ENCODE results near the gene ZKSCAN1. TPM values are rescaled to one million over a fixed set of nuclear protein-coding genes. Genes with fewer than 3 reads are reported as not detected.
"Not testable (repeated sequence)": the region's sequence is repeated elsewhere in the genome, so short reads cannot be mapped to it uniquely, and the experiment has no call there.

ZKSCAN1 gene
- total RNA-seq, 2 experiments from 2014 or later, result 42.3 to 45.0 TPM

DNA sequence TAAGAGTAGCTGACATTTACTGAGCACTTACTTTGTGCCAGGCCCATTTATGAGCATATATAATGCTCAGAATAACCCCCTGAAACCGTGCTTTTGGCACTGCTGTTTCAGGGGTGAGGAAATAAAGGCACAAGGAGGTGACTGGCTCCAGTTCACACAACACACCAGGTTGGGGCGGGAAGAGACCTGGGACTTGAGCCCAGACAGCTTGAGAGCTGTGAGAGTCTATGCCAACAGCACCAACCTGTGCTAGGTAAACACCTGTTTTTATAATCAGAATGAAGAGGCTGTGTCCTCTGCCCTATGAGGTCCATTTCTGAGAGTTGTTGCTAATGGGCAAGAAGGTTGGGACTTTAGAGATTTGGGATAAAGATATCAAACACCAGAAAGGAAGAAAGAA is 30.8 kb upstream of the ZKSCAN1 start:
- Mint-ChIP-seq H3K36me3 (ENCODE audit: low read depth) (no peaks in the 10 kb centered on the region), H3K9me3 (peaks cover 2% of the 10 kb centered on the region), H3K27me3 (no peaks in the 10 kb centered on the region), H3K4me3 (no peak overlapping the region), H3K4me1 (ENCODE audit: low read depth) (peaks cover 9% of the 10 kb centered on the region), H3K27ac (no peak overlapping the region)
- Histone ChIP-seq H3K4me1 (ENCODE audit: insufficient read depth, low read length) (peaks cover 5% of the 10 kb centered on the region), H3K4me3 (ENCODE audit: low read length) (no peak overlapping the region), H3K9me3 (ENCODE audit: control insufficient read depth in 1 of 2, insufficient read depth in 1 of 2, low read length in 2 of 2) (no peaks in the 10 kb centered on the region), H3K36me3 (ENCODE audit: insufficient read depth, low read length) (no peaks in the 10 kb centered on the region), H3K27me3 (ENCODE audit: control insufficient read depth in 1 of 2, insufficient read depth in 2 of 2, low read length in 2 of 2) (no peaks in the 10 kb centered on the region), H3K27ac (ENCODE audit: low read depth in 1 of 2, low read length in 2 of 2) (no peak overlapping the region)
- intact Hi-C loops (cut with DNase I, micrococcal nuclease), result loop anchor here in 1 of 2 experiments (2.0 to 10.0 kb wide), 3 partner anchors 230 to 1303 kb away; partner anchors contain the start of genes CPSF4 and PTCD1
- TF ChIP-seq, protein P1, sequence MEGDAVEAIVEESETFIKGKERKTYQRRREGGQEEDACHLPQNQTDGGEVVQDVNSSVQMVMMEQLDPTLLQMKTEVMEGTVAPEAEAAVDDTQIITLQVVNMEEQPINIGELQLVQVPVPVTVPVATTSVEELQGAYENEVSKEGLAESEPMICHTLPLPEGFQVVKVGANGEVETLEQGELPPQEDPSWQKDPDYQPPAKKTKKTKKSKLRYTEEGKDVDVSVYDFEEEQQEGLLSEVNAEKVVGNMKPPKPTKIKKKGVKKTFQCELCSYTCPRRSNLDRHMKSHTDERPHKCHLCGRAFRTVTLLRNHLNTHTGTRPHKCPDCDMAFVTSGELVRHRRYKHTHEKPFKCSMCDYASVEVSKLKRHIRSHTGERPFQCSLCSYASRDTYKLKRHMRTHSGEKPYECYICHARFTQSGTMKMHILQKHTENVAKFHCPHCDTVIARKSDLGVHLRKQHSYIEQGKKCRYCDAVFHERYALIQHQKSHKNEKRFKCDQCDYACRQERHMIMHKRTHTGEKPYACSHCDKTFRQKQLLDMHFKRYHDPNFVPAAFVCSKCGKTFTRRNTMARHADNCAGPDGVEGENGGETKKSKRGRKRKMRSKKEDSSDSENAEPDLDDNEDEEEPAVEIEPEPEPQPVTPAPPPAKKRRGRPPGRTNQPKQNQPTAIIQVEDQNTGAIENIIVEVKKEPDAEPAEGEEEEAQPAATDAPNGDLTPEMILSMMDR (IDR thresholded peaks at IDR 0.05), result no peak
- ChIA-PET POLR2A (no interaction called here), CTCF (no interaction called here)
- DNase-seq (no peak), ATAC-seq (ENCODE audit: poor library complexity) (no peak)

DNA sequence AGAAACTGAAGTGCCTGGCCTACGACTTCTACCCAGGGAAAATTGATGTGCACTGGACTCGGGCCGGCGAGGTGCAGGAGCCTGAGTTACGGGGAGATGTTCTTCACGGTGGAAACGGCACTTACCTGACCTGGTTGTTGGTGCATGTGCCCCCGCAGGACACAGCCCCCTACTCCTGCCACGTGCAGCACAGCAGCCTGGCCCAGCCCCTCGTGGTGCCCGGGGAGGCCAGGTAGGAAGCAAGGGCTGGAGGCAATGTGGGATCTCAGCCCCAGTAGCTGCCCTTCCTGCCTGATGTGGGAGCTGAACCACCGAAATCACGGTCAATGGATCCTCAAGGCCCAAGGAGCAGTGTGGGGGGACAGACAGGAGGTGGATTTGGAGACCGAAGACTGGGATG is 28.1 kb upstream of the ZKSCAN1 start:
- DNase-seq; ATAC-seq (ENCODE audit: poor library complexity): not testable (repeated sequence)

DNA sequence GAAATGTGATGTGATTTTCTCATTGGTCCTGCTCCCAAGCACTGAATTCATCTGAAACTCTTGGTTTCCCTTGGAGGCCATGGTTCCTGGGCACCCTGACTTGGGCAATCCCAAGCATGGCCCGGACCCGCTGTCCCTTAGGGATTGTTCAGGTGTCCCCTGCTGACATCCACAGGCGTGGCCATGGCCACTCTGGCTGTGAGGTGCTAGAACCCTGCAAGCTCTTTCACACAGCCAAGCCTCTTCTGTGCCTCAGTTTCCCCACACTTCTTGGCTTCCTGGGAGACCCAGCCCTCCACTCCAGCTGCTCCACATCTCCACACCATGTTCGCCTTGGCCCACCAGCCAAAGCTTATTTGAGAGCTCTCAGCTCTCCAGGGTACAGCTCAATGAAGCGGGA is 27.6 kb upstream of the ZKSCAN1 start:
- Histone ChIP-seq H3K9me3 (ENCODE audit: control insufficient read depth in 1 of 2, insufficient read depth in 1 of 2, low read length in 2 of 2) (no peaks in the 10 kb centered on the region), H3K36me3 (ENCODE audit: insufficient read depth, low read length) (no peaks in the 10 kb centered on the region), H3K4me3 (ENCODE audit: low read length) (no peak overlapping the region), H3K4me1 (ENCODE audit: insufficient read depth, low read length) (peaks cover 11% of the 10 kb centered on the region), H3K27me3 (ENCODE audit: control insufficient read depth in 1 of 2, insufficient read depth in 2 of 2, low read length in 2 of 2) (no peaks in the 10 kb centered on the region), H3K27ac (ENCODE audit: low read depth in 1 of 2, low read length in 2 of 2) (no peak overlapping the region)
- Mint-ChIP-seq H3K9me3 (no peaks in the 10 kb centered on the region), H3K4me1 (ENCODE audit: low read depth) (peaks cover 5% of the 10 kb centered on the region), H3K36me3 (ENCODE audit: low read depth) (no peaks in the 10 kb centered on the region), H3K27ac (no peak overlapping the region), H3K4me3 (no peak overlapping the region), H3K27me3 (no peaks in the 10 kb centered on the region)
- TF ChIP-seq, protein P1 (IDR thresholded peaks at IDR 0.05), result no peak
- CTCF ChIA-PET, result no interaction called here
- intact Hi-C loops (cut with DNase I, micrococcal nuclease), result loop anchor here in 1 of 2 experiments (5.0 to 10.0 kb wide), 2 partner anchors 56 to 553 kb away; partner anchors contain the start of genes CPSF4 and PTCD1
- POLR2A ChIA-PET, result interaction anchor here (1.2 kb wide), 1 partner anchor 71 kb away, joined by 3 read pairs; no protein-coding TSS in a partner anchor
- DNase-seq (no peak), ATAC-seq (ENCODE audit: poor library complexity) (no peak)

More for the DNA sequence above, 28.1 kb upstream of the ZKSCAN1 start:
- H3K9me3 ChIP-seq (ENCODE audit: control insufficient read depth in 1 of 2, insufficient read depth in 1 of 2, low read length in 2 of 2); H3K36me3 ChIP-seq (ENCODE audit: insufficient read depth, low read length); H3K27me3 Mint-ChIP-seq; H3K4me3 ChIP-seq (ENCODE audit: low read length); H3K27me3 ChIP-seq (ENCODE audit: control insufficient read depth in 1 of 2, insufficient read depth in 2 of 2, low read length in 2 of 2); H3K4me1 ChIP-seq (ENCODE audit: insufficient read depth, low read length); H3K4me1 Mint-ChIP-seq (ENCODE audit: low read depth); H3K36me3 Mint-ChIP-seq (ENCODE audit: low read depth); H3K4me3 Mint-ChIP-seq; H3K27ac ChIP-seq (ENCODE audit: low read depth in 1 of 2, low read length in 2 of 2); H3K27ac Mint-ChIP-seq; POLR2A ChIA-PET; H3K9me3 Mint-ChIP-seq; CTCF ChIA-PET: not testable (repeated sequence)
- intact Hi-C loops (cut with DNase I, micrococcal nuclease), result loop anchor here in 1 of 2 experiments (5.0 to 10.0 kb wide), 2 partner anchors 55 to 553 kb away; partner anchors contain the start of genes CPSF4 and PTCD1

DNA sequence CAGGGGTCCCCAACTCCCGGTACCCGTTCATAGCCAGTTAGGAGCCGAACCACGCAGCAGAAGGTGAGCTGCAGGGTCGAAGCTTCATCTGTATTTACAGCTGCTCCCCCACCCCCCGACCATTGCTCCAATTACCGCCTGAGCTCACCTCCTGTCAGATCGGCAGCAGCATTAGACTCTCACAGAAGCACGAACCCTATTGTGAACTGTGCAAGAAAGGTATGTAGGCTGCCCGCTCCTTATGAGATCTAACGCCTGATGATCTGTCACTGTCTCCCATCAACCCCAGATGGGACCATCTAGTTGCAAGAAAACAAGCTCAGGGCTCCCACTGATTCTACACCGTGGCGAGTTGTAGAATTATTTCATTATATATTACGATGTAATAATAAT is 24.9 kb upstream of the ZKSCAN1 start:
- H3K4me1 ChIP-seq (ENCODE audit: insufficient read depth, low read length), result peaks cover 12% of the 10 kb centered on the region
- Mint-ChIP-seq H3K4me3 (no peak overlapping the region), H3K36me3 (ENCODE audit: low read depth) (no peaks in the 10 kb centered on the region), H3K27me3 (no peaks in the 10 kb centered on the region), H3K9me3 (no peaks in the 10 kb centered on the region), H3K27ac (no peak overlapping the region), H3K4me1 (ENCODE audit: low read depth) (peaks cover 5% of the 10 kb centered on the region)
- intact Hi-C loops (cut with DNase I, micrococcal nuclease), result loop anchor here (1.0 to 10.0 kb wide), 2 partner anchors 64 to 76 kb away; no protein-coding TSS in a partner anchor
- CTCF ChIA-PET, result interaction anchor here (0.7 to 1.9 kb wide), 4 partner anchors 73 to 82 kb away, joined by 3 to 14 read pairs (median 3); no protein-coding TSS in a partner anchor
- POLR2A ChIA-PET, result interaction anchor here (0.8 to 1.5 kb wide), 2 partner anchors 71 to 72 kb away, joined by 3 to 4 read pairs; partner anchors contain the start of gene TRIM4
- H3K9me3 ChIP-seq (ENCODE audit: control insufficient read depth in 1 of 2, insufficient read depth in 1 of 2, low read length in 2 of 2), result no peaks in the 10 kb centered on the region
- ATAC-seq (ENCODE audit: poor library complexity) (no peak), DNase-seq (no peak)
- no peaks in the 10 kb centered on the region for H3K27me3 ChIP-seq (ENCODE audit: control insufficient read depth in 1 of 2, insufficient read depth in 2 of 2, low read length in 2 of 2)
- H3K36me3 ChIP-seq (ENCODE audit: insufficient read depth, low read length), result no peaks in the 10 kb centered on the region
- H3K27ac ChIP-seq (ENCODE audit: low read depth in 1 of 2, low read length in 2 of 2), result no peak overlapping the region
- TF ChIP-seq, protein P1 (IDR thresholded peaks at IDR 0.05), result no peak
- no peak overlapping the region for H3K4me3 ChIP-seq (ENCODE audit: low read length)

DNA sequence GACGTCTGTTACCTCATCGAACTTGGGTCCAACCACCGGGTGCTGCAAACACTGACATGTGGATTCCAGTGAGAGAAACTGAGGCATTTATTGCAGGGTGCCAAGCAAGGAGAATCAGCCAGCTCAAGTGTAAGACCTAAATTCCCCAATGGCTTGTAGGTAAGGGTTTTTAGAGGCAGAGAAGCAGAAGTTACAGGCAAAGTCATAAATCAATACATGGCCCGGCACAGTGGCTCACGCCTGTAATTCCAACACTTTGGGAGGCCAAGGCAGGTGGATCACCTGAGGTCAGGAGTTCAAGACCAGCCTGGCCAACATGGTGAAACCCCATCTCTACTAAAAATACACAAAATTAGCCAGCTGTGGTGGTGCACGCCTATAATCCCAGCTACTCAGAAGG is 23.9 kb upstream of the ZKSCAN1 start:
- H3K27me3 Mint-ChIP-seq; H3K36me3 ChIP-seq (ENCODE audit: insufficient read depth, low read length); ATAC-seq (ENCODE audit: poor library complexity); H3K27ac Mint-ChIP-seq; DNase-seq; H3K4me3 ChIP-seq (ENCODE audit: low read length); H3K27ac ChIP-seq (ENCODE audit: low read depth in 1 of 2, low read length in 2 of 2); H3K4me3 Mint-ChIP-seq; H3K36me3 Mint-ChIP-seq (ENCODE audit: low read depth); H3K9me3 Mint-ChIP-seq; H3K4me1 Mint-ChIP-seq (ENCODE audit: low read depth); H3K27me3 ChIP-seq (ENCODE audit: control insufficient read depth in 1 of 2, insufficient read depth in 2 of 2, low read length in 2 of 2); H3K9me3 ChIP-seq (ENCODE audit: control insufficient read depth in 1 of 2, insufficient read depth in 1 of 2, low read length in 2 of 2): not testable (repeated sequence)
- H3K4me1 ChIP-seq (ENCODE audit: insufficient read depth, low read length), result peaks cover 13% of the 10 kb centered on the region
- CTCF ChIA-PET, result interaction anchor here (1.9 kb wide), 1 partner anchor 78 kb away, joined by 14 read pairs; no protein-coding TSS in a partner anchor
- POLR2A ChIA-PET, result interaction anchor here (0.6 kb wide), 1 partner anchor 1247 kb away, joined by 3 read pairs; no protein-coding TSS in a partner anchor
- intact Hi-C loops (cut with DNase I, micrococcal nuclease), result loop anchor here in 1 of 2 experiments (1.0 to 10.0 kb wide), 2 partner anchors 63 to 78 kb away; no protein-coding TSS in a partner anchor
